Activated CD8-positive, alpha-beta memory T cell treated with anti-CD3 and anti-CD28 coated beads, Interleukin-2, amount 10 ng/mL, durations not matched to agents 7 days and 5 days (primary cell): ENCODE data around the gene PCDHA10. TPM values are rescaled to one million over a fixed set of nuclear protein-coding genes. Genes with fewer than 3 reads are reported as not detected.
"Not testable (repeated sequence)": the region's sequence is repeated elsewhere in the genome, so short reads cannot be mapped to it uniquely, and the experiment has no call there.

Experiments
- ATAC-seq: fragments of 150-1000 bp; cut with Tn5 transposase; one replicate; pipeline ENCODE4 v1.10.0; 2021; ENCODE audit warnings: moderate library complexity
- CTCF ChIA-PET: fragments of 350-600 bp; sonication (Branson Sonifier 250); formaldehyde crosslinking; loops from one replicate; lab custom pipeline; 2021; ENCODE audit warnings: antibody characterized with exemption; lab: Charles Lee
- DNase-seq: peaks from one replicate; pipeline ENCODE4 v3.0.0-alpha.2; 2020
- H3K27ac Mint-ChIP-seq: one replicate; pipeline ENCODE4 v1.8.0; 2021; ENCODE audit warnings: mild to moderate bottlenecking, mixed read lengths
- H3K27me3 Mint-ChIP-seq: one replicate; pipeline ENCODE4 v1.8.0; 2021; ENCODE audit warnings: mixed read lengths
- H3K36me3 Mint-ChIP-seq: one replicate; pipeline ENCODE4 v1.8.0; 2021; ENCODE audit warnings: mild to moderate bottlenecking, mixed read lengths
- H3K4me1 Mint-ChIP-seq: one replicate; pipeline ENCODE4 v1.8.0; 2021; ENCODE audit warnings: mixed read lengths
- H3K4me3 Mint-ChIP-seq: one replicate; pipeline ENCODE4 v1.8.0; 2021; ENCODE audit warnings: mild to moderate bottlenecking, moderate library complexity, mixed read lengths
- H3K9me3 Mint-ChIP-seq: one replicate; pipeline ENCODE4 v1.8.0; 2022; ENCODE audit warnings: low read depth, mixed read lengths
- total RNA-seq, 2 experiments: library from RNA; stranded (reverse); gene quantifications; one replicate each; pipeline ENCODE4 v1.2.3, GENCODE V29; 2021

PCDHA10 gene
- total RNA-seq, 2 experiments from 2014 or later = not detected

- Mint-ChIP-seq H3K36me3 (peaks cover 1% of the 10 kb centered on the region), H3K27ac (no peak within 1 kb of the TSS), H3K9me3 (peaks cover 11% of the 10 kb centered on the region)
Measured at GRCh38 chr5:140833993-140834392, 21.7 kb upstream of the PCDHA10 start, which contains the start of gene PCDHA7. TSS of gene PCDHA7 (plus strand) at chr5:140834269. CDS start at chr5:140834384, 115 bp downstream.

DNA sequence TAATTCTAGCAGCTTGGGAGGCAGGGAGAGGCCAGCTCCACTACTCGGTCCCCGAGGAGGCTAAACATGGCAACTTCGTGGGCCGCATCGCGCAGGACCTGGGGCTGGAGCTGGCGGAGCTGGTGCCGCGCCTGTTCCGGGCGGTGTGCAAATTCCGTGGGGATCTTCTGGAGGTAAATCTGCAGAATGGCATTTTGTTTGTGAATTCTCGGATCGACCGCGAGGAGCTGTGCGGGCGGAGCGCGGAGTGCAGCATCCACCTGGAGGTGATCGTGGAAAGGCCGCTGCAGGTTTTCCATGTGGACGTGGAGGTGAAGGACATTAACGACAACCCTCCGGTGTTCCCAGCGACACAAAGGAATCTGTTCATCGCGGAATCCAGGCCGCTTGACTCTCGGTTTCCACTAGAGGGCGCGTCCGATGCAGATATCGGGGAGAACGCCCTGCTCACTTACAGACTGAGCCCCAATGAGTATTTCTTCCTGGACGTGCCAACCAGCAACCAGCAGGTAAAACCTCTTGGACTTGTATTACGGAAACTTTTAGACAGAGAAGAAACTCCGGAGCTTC, 21.2 kb upstream of the PCDHA10 start:
- H3K4me1 Mint-ChIP-seq, H3K36me3 Mint-ChIP-seq, DNase-seq, H3K4me3 Mint-ChIP-seq, H3K27me3 Mint-ChIP-seq, CTCF ChIA-PET, H3K9me3 Mint-ChIP-seq, ATAC-seq, H3K27ac Mint-ChIP-seq: not testable (repeated sequence)

More at GRCh38 chr5:140833993-140834392, 21.7 kb upstream of the PCDHA10 start, which contains the start of gene PCDHA7:
- DNase-seq (no peak), ATAC-seq (no peak)
- CTCF ChIA-PET = no interaction called here
- Mint-ChIP-seq H3K4me3 (no peak within 1 kb of the TSS), H3K27me3 (peaks cover 3% of the 10 kb centered on the region), H3K4me1 (no peaks in the 10 kb centered on the region)

GRCh38 chr5:140835622-140836510, 19.8 kb upstream of the PCDHA10 start:
- peaks cover 3% of the 10 kb centered on the region for H3K27me3 Mint-ChIP-seq
- CTCF ChIA-PET = no interaction called here
- H3K27ac Mint-ChIP-seq = no peak overlapping the region
- DNase-seq (no peak), ATAC-seq (no peak)
- H3K9me3 Mint-ChIP-seq = peaks cover 14% of the 10 kb centered on the region
- no peak overlapping the region for H3K4me3 Mint-ChIP-seq
- H3K4me1 Mint-ChIP-seq = no peaks in the 10 kb centered on the region
- peaks cover 1% of the 10 kb centered on the region for H3K36me3 Mint-ChIP-seq

DNA sequence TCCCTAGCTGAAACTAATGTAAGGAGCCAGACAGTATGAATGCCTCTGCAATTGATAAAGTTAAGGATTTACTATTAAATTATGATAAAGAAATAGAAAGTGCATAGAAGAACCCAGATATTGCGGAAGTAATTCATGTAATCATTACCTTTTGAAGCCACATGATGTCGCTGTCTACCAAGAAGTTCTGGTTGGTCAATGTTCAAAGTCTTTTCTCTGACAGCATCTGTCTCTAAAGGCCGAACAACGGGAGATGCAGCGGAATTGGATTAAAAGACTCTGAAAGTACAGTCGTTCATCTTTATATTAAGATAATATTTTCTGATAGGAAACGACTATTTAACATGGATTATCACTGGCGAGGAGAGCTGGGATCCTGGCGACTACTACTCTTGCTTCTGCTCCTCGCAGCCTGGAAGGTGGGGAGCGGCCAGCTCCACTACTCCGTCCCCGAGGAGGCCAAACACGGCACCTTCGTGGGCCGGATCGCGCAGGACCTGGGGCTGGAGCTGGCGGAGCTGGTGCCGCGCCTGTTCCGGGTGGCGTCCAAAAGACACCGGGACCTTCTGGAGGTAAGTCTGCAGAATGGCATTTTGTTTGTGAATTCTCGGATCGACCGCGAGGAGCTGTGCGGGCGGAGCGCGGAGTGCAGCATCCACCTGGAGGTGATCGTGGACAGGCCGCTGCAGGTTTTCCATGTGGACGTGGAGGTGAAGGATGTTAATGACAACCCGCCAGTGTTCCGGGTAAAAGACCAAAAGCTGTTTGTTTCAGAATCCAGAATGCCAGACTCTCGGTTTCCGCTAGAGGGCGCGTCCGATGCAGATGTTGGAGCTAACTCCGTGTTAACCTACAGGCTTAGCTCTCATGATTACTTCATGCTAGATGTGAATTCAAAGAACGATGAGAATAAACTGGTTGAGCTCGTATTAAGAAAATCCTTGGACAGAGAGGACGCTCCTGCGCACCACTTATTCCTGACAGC, 14.4 kb upstream of the PCDHA10 start, which contains the start of gene PCDHA8:
Gene PCDHA8, plus strand, starts transcription at position 210 of the 985 bp plus-strand sequence. Its CDS starts 135 bp downstream, at position 345.
- Mint-ChIP-seq H3K27me3 (no peaks in the 10 kb centered on the region), H3K4me3 (no peak within 1 kb of the TSS), H3K4me1 (no peaks in the 10 kb centered on the region), H3K9me3 (peaks cover 12% of the 10 kb centered on the region), H3K36me3 (peaks cover 2% of the 10 kb centered on the region), H3K27ac (no peak within 1 kb of the TSS)
- ATAC-seq (no peak), DNase-seq (no peak)
- CTCF ChIA-PET = interaction anchor here (1.1 to 1.2 kb wide), 2 partner anchors 18 to 336 kb away, joined by 3 to 4 read pairs; partner anchors contain the start of gene PCDHB8

DNA sequence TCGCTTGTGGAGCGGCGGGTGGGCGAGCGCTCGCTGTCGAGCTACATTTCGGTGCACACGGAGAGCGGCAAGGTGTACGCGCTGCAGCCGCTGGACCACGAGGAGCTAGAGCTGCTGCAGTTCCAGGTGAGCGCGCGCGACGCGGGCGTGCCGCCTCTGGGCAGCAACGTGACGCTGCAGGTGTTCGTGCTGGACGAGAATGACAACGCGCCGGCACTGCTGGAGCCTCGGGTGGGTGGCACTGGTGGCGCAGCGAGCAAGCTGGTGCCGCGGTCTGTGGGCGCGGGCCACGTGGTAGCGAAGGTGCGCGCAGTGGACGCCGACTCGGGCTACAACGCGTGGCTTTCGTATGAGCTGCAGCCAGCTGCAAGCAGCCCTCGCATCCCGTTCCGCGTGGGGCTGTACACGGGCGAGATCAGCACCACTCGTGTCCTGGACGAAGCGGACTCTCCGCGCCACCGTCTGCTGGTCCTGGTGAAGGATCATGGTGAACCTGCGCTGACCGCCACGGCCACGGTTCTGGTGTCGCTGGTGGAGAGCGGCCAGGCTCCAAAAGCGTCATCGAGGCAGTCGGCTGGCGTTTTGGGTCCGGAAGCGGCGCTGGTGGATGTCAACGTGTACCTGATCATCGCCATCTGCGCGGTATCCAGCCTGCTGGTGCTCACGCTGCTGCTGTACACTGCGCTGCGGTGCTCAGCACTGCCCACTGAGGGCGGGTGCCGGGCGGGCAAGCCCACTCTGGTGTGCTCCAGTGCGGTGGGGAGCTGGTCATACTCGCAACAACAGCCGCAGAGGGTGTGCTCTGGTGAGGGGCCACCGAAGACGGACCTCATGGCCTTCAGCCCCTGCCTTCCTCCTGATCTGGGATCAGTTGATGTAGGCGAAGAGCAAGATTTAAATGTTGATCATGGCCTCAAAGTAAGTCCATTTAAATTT, 12.6 kb upstream of the PCDHA10 start:
- H3K27me3 Mint-ChIP-seq = no peaks in the 10 kb centered on the region
- peaks cover 2% of the 10 kb centered on the region for H3K36me3 Mint-ChIP-seq
- no peak for ATAC-seq
- no peak overlapping the region for H3K4me3 Mint-ChIP-seq
- CTCF ChIA-PET = no interaction called here
- no peak for DNase-seq
- H3K4me1 Mint-ChIP-seq = no peaks in the 10 kb centered on the region
- H3K27ac Mint-ChIP-seq = no peak overlapping the region
- peaks cover 16% of the 10 kb centered on the region for H3K9me3 Mint-ChIP-seq

DNA sequence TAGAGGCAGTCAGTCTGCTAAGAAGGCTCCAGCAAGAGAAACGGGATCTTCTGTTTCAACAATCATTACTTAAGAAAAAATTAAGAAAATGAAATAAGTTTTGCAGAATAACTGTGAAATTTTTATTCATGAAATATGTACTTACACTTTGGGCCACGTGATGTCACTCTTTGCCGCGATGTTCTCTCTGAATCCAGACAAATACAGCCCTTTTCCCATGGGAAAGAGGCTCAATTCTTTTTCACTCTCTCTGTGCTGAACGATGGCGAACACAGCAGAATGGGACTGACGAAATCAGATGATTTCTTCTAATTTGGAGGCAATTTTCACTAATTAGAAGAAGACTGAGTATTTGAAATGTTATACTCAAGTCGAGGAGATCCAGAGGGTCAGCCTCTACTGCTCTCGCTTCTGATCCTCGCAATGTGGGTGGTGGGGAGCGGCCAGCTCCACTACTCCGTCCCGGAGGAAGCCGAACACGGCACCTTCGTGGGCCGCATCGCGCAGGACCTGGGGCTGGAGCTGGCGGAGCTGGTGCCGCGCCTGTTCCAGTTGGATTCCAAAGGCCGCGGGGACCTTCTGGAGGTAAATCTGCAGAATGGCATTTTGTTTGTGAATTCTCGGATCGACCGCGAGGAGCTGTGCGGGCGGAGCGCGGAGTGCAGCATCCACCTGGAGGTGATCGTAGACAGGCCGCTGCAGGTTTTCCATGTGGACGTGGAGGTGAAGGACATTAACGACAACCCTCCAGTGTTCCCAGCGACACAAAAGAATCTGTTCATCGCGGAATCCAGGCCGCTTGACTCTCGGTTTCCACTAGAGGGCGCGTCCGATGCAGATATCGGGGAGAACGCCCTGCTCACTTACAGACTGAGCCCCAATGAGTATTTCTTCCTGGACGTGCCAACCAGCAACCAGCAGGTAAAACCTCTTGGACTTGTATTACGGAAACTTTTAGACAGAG, 7.3 kb upstream of the PCDHA10 start, which contains the start of gene PCDHA9:
Gene PCDHA9, plus strand, starts transcription at position 244 of the 964 bp plus-strand sequence. Its CDS starts 114 bp downstream, at position 358.
- H3K27me3 Mint-ChIP-seq, DNase-seq, H3K4me3 Mint-ChIP-seq, H3K27ac Mint-ChIP-seq, CTCF ChIA-PET, H3K36me3 Mint-ChIP-seq, H3K4me1 Mint-ChIP-seq, ATAC-seq: not testable (repeated sequence)
- H3K9me3 Mint-ChIP-seq = peaks cover 11% of the 10 kb centered on the region

- H3K27me3 Mint-ChIP-seq, H3K4me1 Mint-ChIP-seq, DNase-seq, H3K27ac Mint-ChIP-seq, H3K36me3 Mint-ChIP-seq, CTCF ChIA-PET, H3K4me3 Mint-ChIP-seq, ATAC-seq, H3K9me3 Mint-ChIP-seq: not testable (repeated sequence)
Measured at GRCh38 chr5:140849831-140850634, 5.7 kb upstream of the PCDHA10 start.

DNA sequence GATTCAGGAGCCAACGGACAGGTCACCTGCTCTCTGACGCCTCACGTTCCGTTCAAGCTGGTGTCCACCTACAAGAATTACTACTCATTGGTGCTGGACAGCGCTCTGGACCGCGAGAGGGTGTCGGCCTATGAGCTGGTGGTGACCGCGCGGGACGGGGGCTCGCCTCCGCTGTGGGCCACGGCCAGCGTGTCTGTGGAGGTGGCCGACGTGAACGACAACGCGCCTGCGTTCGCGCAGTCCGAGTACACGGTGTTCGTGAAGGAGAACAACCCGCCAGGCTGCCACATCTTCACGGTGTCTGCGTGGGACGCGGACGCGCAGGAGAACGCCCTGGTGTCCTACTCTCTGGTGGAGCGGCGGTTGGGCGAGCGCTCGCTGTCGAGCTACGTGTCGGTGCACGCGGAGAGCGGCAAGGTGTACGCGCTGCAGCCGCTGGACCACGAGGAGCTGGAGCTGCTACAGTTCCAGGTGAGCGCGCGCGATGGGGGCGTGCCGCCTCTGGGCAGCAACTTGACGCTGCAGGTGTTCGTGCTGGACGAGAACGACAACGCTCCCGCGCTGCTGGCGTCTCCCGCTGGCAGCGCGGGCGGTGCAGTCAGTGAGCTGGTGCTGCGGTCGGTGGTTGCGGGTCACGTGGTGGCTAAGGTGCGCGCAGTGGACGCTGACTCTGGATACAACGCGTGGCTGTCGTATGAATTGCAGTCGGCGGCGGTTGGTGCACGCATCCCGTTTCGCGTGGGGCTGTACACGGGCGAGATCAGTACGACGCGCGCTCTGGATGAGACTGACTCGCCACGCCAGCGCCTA, 1.7 kb downstream of the PCDHA10 start:
- Mint-ChIP-seq H3K36me3 (peaks cover 5% of the 10 kb centered on the region), H3K9me3 (peaks cover 20% of the 10 kb centered on the region), H3K27me3 (peaks cover 9% of the 10 kb centered on the region), H3K27ac (no peak overlapping the region), H3K4me1 (no peaks in the 10 kb centered on the region), H3K4me3 (no peak overlapping the region)
- CTCF ChIA-PET = interaction anchor here (0.9 kb wide), 1 partner anchor 320 kb away, joined by 3 read pairs; no protein-coding TSS in a partner anchor
- no peak for ATAC-seq
- DNase-seq = no peak

GRCh38 chr5:140857987-140858240, 2.2 kb downstream of the PCDHA10 start:
- peaks cover 5% of the 10 kb centered on the region for H3K36me3 Mint-ChIP-seq
- H3K27me3 Mint-ChIP-seq = peaks cover 9% of the 10 kb centered on the region
- peaks cover 20% of the 10 kb centered on the region for H3K9me3 Mint-ChIP-seq
- no peak overlapping the region for H3K27ac Mint-ChIP-seq
- no peak overlapping the region for H3K4me3 Mint-ChIP-seq
- H3K4me1 Mint-ChIP-seq = no peaks in the 10 kb centered on the region
- DNase-seq = no peak
- no peak for ATAC-seq
- CTCF ChIA-PET = no interaction called here
